Brain microvascular endothelial cell (primary cell): Measurements from ENCODE around the gene PPP1R13B.

ENCODE experiments used
- DNase-seq: peaks from one replicate; pipeline ENCODE4 v3.0.0-alpha.2; 2020
- H3K27ac ChIP-seq: fragments of 250-450 bp; sonication (Bioruptor Pico); 2 replicates; pipeline ENCODE4 v1.5.1; 2020; ENCODE audit warnings: mild to moderate bottlenecking, moderate library complexity
- H3K27me3 ChIP-seq: fragments of 250-450 bp; sonication (Bioruptor Pico); replicated peaks from 2 replicates; pipeline ENCODE4 v1.5.1; 2020; ENCODE audit warnings: mild to moderate bottlenecking
- H3K36me3 ChIP-seq: fragments of 250-450 bp; sonication (Bioruptor Pico); replicated peaks from 2 replicates; pipeline ENCODE4 v1.5.1; 2020; ENCODE audit warnings: mild to moderate bottlenecking
- H3K4me3 ChIP-seq: 2 replicates; pipeline ENCODE4 v1.5.1; 2011; ENCODE audit warnings: low read depth, mild to moderate bottlenecking, control low read depth, low read length, moderate library complexity
- in situ Hi-C: cut with HindIII; loops from 2 replicates; pipeline ENCODE4 v1.10.0; 2017; ENCODE audit warnings: low sequenced_read_pairs, low pct_ligation_motif_present
- TF ChIP-seq, protein P1 (sequence below): IDR thresholded peaks from 2 replicates; pipeline ENCODE4 v1.5.1; 2011; ENCODE audit warnings: low read depth, mild to moderate bottlenecking, moderate library complexity, low read length, control low read depth, inconsistent platforms; ENCODE audit errors: missing control alignments

Gene PPP1R13B

DNA sequence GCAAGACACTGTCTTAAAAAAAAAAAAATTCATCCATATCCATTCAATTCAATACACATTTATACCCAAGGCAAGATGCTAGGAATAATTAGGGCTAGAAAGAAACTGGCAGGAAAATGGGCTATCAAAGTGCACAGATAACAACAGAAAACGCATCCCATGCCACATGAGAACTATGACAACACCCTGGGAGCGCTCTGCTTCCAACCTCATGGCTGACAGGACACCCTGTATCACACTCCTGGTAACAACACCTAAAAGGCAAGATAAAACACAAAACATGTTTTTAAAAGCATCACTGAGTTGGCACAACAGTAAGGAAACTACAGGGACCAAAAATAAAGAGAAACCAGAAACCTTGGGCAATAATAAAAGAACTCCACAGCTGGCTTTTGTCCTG is 76.9 kb downstream of the PPP1R13B start:
- H3K4me3 ChIP-seq: no peak overlapping the region
- TF ChIP-seq, protein P1, sequence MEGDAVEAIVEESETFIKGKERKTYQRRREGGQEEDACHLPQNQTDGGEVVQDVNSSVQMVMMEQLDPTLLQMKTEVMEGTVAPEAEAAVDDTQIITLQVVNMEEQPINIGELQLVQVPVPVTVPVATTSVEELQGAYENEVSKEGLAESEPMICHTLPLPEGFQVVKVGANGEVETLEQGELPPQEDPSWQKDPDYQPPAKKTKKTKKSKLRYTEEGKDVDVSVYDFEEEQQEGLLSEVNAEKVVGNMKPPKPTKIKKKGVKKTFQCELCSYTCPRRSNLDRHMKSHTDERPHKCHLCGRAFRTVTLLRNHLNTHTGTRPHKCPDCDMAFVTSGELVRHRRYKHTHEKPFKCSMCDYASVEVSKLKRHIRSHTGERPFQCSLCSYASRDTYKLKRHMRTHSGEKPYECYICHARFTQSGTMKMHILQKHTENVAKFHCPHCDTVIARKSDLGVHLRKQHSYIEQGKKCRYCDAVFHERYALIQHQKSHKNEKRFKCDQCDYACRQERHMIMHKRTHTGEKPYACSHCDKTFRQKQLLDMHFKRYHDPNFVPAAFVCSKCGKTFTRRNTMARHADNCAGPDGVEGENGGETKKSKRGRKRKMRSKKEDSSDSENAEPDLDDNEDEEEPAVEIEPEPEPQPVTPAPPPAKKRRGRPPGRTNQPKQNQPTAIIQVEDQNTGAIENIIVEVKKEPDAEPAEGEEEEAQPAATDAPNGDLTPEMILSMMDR: no peak
- H3K36me3 ChIP-seq: no peaks in the 10 kb centered on the region
- DNase-seq: no peak
- no peak overlapping the region for H3K27ac ChIP-seq
- H3K27me3 ChIP-seq: no peaks in the 10 kb centered on the region
- in situ Hi-C loops: no loop called here

DNA sequence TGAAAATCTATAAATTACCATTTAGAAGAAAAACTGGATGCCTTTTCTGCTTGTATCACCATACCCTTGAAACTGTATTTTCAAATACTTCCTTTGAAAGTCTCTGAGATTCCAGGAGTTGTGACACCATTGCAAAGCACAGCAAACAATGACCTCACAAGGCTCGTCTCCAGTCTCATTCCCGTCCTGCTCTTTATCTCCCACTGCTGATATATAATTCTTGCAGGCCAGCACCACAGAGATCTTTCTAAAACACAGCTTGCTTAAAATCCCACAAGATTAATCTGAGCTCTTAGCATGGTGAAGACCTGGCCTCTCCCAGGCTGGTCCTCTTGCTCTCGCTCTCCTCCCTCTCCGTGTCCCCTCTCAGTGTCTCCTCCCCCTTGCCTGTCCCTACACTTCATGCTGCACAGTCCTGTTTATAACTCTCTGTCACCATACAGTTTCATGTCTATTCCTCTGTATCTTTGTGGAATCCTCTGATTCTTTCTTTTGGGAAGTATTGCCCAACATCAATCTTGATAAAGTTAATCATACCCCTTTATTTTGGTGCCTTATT is 80.0 kb downstream of the PPP1R13B start:
- in situ Hi-C loops: no loop called here
- H3K4me3 ChIP-seq: no peak overlapping the region
- H3K27ac ChIP-seq: no peak overlapping the region
- DNase-seq: no peak
- H3K36me3 ChIP-seq: no peaks in the 10 kb centered on the region
- TF ChIP-seq, protein P1: no peak
- H3K27me3 ChIP-seq: no peaks in the 10 kb centered on the region

DNA sequence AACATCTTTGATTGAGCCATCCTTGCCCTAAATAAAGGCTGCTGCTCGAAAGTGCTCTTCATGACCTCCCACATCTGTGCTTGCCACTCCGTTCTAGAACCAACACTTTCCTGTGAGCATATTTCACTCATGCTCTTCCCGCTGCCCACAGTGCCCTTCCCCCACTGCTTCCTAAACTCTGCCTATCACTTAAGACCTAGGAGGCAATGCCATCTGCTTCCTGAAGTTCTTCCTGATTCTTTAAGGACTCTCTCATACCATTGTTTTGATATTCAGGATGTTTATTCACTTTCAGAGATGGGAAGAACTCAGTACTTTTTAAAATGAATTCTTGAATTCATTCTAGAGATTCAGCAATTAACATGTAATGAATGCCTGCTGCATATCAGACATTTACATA is 81.8 kb downstream of the PPP1R13B start:
- in situ Hi-C loops: no loop called here
- Histone ChIP-seq H3K27me3 (no peaks in the 10 kb centered on the region), H3K27ac (no peak overlapping the region), H3K4me3 (no peak overlapping the region), H3K36me3 (no peaks in the 10 kb centered on the region)
- no peak for DNase-seq
- TF ChIP-seq, protein P1: no peak

DNA sequence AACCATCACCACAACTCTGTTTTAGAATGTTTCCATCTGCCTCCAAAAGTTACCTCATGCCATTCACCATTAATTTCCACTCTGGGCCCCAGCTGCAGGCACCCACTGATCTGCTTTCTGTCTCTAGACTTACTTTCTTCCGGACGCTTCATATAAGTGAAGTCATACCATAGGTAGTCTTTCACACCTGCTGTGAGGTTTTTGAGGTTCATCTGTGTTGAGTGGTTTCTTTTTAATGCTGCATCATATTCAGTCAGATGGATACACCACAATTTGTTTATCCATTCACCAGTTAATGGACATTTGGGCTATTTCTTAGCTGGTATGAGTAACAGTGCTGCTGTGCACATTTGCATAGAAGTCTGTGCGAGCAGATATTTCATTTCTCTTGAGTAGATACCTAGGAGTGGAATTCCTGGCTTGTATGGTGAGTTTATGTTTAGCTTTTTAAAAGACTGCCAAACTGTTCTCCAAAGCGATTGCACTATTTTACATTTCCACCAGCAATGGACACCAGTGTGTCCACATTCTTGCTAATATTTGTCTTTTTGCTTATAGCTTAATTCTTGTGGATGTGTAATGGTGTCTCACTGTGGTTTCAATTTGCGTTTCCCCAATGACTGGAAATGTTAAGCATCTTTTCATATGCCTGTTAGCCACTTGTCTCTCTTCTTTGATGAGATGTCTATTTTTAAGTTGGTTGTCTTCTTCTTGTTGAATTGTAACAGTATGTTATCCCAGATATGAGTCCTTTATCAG is 83.5 kb downstream of the PPP1R13B start:
- Histone ChIP-seq H3K4me3 (no peak overlapping the region), H3K36me3 (no peaks in the 10 kb centered on the region), H3K27ac (no peak overlapping the region), H3K27me3 (no peaks in the 10 kb centered on the region)
- no peak for DNase-seq
- TF ChIP-seq, protein P1: no peak
- in situ Hi-C loops: no loop called here

DNA sequence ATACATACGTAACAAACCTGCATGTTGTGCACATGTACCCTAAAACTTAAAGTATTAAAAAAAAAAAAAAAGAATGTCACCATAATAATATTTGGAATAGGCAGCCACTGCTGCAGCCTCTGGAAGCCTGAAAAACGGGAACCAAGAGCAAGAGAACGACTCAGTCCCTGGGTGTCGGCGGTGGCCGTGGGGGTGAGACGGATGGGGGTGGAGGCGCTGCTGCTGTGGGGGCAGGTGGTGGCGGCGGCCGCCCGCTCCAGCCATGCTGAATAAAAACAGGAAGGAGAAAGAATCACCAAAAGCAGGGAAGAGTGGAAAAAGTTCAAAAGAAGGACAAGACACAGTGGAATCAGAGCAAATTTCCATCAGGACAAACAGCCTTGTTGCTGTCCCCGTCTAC is 84.8 kb downstream of the PPP1R13B start:
- Histone ChIP-seq H3K27ac (no peak overlapping the region), H3K27me3 (no peaks in the 10 kb centered on the region), H3K36me3 (no peaks in the 10 kb centered on the region), H3K4me3 (no peak overlapping the region)
- DNase-seq: no peak
- TF ChIP-seq, protein P1: no peak
- in situ Hi-C loops: no loop called here
